WTC11 (cell line): ENCODE results near the gene TNFAIP8L3. TPM values are rescaled to one million over a fixed set of nuclear protein-coding genes. Genes with fewer than 3 reads are reported as not detected.

ENCODE experiments used
- ATAC-seq: fragments of 200-7000 bp; cut with Tn5 transposase; 2 replicates; pipeline ENCODE4 v1.10.0; 2021; ENCODE audit warnings: mild to moderate bottlenecking, moderate library complexity
- CTCF ChIA-PET: fragments of 300-600 bp; sonication (Branson Sonifier 250); formaldehyde crosslinking; loops from one replicate; lab custom pipeline; 2021; ENCODE audit warnings: antibody characterized with exemption; lab: Charles Lee
- POLR2A ChIA-PET: fragments of 350-600 bp; sonication (Branson Sonifier 250); formaldehyde crosslinking; loops from one replicate; lab custom pipeline; 2021; ENCODE audit warnings: antibody characterized with exemption; lab: Charles Lee
- DNase-seq: peaks from one replicate; pipeline ENCODE4 v3.0.0; 2021; ENCODE audit warnings: low spot score
- H3K27ac Mint-ChIP-seq: 2 replicates; pipeline ENCODE4 v1.8.0; 2021; ENCODE audit warnings: mixed read lengths
- H3K27me3 Mint-ChIP-seq: 2 replicates; pipeline ENCODE4 v1.8.0; 2021; ENCODE audit warnings: low read depth, mild to moderate bottlenecking, moderate library complexity, mixed read lengths
- H3K36me3 Mint-ChIP-seq: 2 replicates; pipeline ENCODE4 v1.8.0; 2021; ENCODE audit warnings: mixed read lengths
- H3K4me1 Mint-ChIP-seq: 2 replicates; pipeline ENCODE4 v1.8.0; 2022; ENCODE audit warnings: mixed read lengths
- H3K4me3 Mint-ChIP-seq: 2 replicates; pipeline ENCODE4 v1.8.0; 2021; ENCODE audit warnings: mild to moderate bottlenecking, moderate library complexity, mixed read lengths
- H3K9me3 Mint-ChIP-seq: 2 replicates; pipeline ENCODE4 v1.8.0; 2021; ENCODE audit warnings: mixed read lengths
- AFF4 ChIP-seq: sonication (generic); formaldehyde crosslinking; IDR thresholded peaks from 2 replicates; pipeline ENCODE4 v1.8.1; 2023; ENCODE audit warnings: mild to moderate bottlenecking, missing genetic modification reagents, borderline replicate concordance
- E2F1 ChIP-seq: sonication (generic); formaldehyde crosslinking; IDR thresholded peaks from 2 replicates; pipeline ENCODE4 v1.8.0; 2022; ENCODE audit warnings: mild to moderate bottlenecking, missing genetic modification reagents
- E2F5 ChIP-seq: sonication (generic); formaldehyde crosslinking; IDR thresholded peaks from 2 replicates; pipeline ENCODE4 v1.8.1; 2022; ENCODE audit warnings: mild to moderate bottlenecking, moderate library complexity, missing genetic modification reagents
- ESRRA ChIP-seq: sonication (generic); formaldehyde crosslinking; IDR thresholded peaks from 2 replicates; pipeline ENCODE4 v1.8.1; 2022; ENCODE audit warnings: mild to moderate bottlenecking, missing genetic modification reagents, borderline replicate concordance
- JAZF1 ChIP-seq: fragments of 250-450 bp; sonication (Bioruptor Pico); IDR thresholded peaks from 2 replicates; pipeline ENCODE4 v1.9.0; 2021; ENCODE audit warnings: moderate library complexity, mild to moderate bottlenecking, inconsistent platforms
- MXD4 ChIP-seq: fragments of 250-450 bp; sonication (Bioruptor Pico); IDR thresholded peaks from 2 replicates; pipeline ENCODE4 v1.8.0; 2021; ENCODE audit warnings: mild to moderate bottlenecking, moderate library complexity, borderline replicate concordance
- NR1H2 ChIP-seq: sonication (generic); formaldehyde crosslinking; IDR thresholded peaks from 2 replicates; pipeline ENCODE4 v1.9.0; 2021; ENCODE audit warnings: mild to moderate bottlenecking, moderate library complexity, missing genetic modification reagents
- NR2C2 ChIP-seq: sonication (generic); formaldehyde crosslinking; IDR thresholded peaks from 2 replicates; pipeline ENCODE4 v1.8.0; 2022; ENCODE audit warnings: mild to moderate bottlenecking, missing genetic modification reagents
- RORB ChIP-seq: fragments of 250-450 bp; sonication (Bioruptor Pico); IDR thresholded peaks from 2 replicates; pipeline ENCODE4 v1.9.0; 2021; ENCODE audit warnings: mild to moderate bottlenecking
- SP1 ChIP-seq: sonication (generic); formaldehyde crosslinking; conservative IDR thresholded peaks from 2 replicates; pipeline ENCODE4 v1.8.1; 2022; ENCODE audit warnings: missing genetic modification reagents
- TEAD1 ChIP-seq: sonication (generic); formaldehyde crosslinking; IDR thresholded peaks from 2 replicates; pipeline ENCODE4 v1.8.0; 2022; ENCODE audit warnings: mild to moderate bottlenecking, missing genetic modification reagents
- USF1 ChIP-seq: sonication (generic); formaldehyde crosslinking; IDR thresholded peaks from 2 replicates; pipeline ENCODE4 v1.8.0; 2022; ENCODE audit warnings: mild to moderate bottlenecking, missing genetic modification reagents
- ZBTB21 ChIP-seq: sonication (generic); formaldehyde crosslinking; IDR thresholded peaks from 2 replicates; pipeline ENCODE4 v1.8.1; 2023; ENCODE audit warnings: mild to moderate bottlenecking, missing genetic modification reagents, borderline replicate concordance
- ZNF138 ChIP-seq: sonication (generic); formaldehyde crosslinking; conservative IDR thresholded peaks from 2 replicates; pipeline ENCODE4 v1.8.1; 2022; ENCODE audit warnings: mild to moderate bottlenecking, moderate library complexity, missing genetic modification reagents
- ZSCAN18 ChIP-seq: fragments of 250-450 bp; sonication (Bioruptor Pico); IDR thresholded peaks from 2 replicates; pipeline ENCODE4 v2.1.2; 2022; ENCODE audit warnings: mild to moderate bottlenecking, moderate library complexity
- total RNA-seq: library from RNA; stranded (reverse); gene quantifications from 3 replicates; pipeline ENCODE4 v1.2.3, GENCODE V29; 2021
- TF ChIP-seq, protein P1 (sequence below): fragments of 250-450 bp; sonication (Bioruptor Pico); IDR thresholded peaks from 2 replicates; pipeline ENCODE4 v1.9.0; 2021; ENCODE audit warnings: moderate library complexity, mild to moderate bottlenecking, inconsistent platforms, borderline replicate concordance
- TF ChIP-seq, protein P2 (sequence below): fragments of 200-600 bp; IDR thresholded peaks from 2 replicates; pipeline ENCODE4 v1.8.0; 2022; ENCODE audit warnings: antibody characterized with exemption
- TF ChIP-seq, protein P3 (sequence below): sonication (generic); formaldehyde crosslinking; IDR thresholded peaks from 2 replicates; pipeline ENCODE4 v1.8.1; 2022; ENCODE audit warnings: low read depth, missing genetic modification reagents, borderline replicate concordance
- TF ChIP-seq, protein P4 (sequence below): fragments of 250-450 bp; sonication (Bioruptor Pico); IDR thresholded peaks from 2 replicates; pipeline ENCODE4 v1.9.0; 2021; ENCODE audit warnings: mild to moderate bottlenecking

The TNFAIP8L3 gene
- total RNA-seq, 1 experiment from 2014 or later, result 0.39 TPM

GRCh38 chr15:51132384-51133139 lies 37.9 kb upstream of the TNFAIP8L3 start:
- TF ChIP-seq, protein P1, sequence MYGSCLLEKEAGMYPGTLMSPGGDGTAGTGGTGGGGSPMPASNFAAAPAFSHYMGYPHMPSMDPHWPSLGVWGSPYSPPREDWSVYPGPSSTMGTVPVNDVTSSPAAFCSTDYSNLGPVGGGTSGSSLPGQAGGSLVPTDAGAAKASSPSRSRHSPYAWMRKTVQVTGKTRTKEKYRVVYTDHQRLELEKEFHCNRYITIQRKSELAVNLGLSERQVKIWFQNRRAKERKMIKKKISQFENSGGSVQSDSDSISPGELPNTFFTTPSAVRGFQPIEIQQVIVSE (CRISPR knock-in tag), result no peak
- TF ChIP-seq USF1 (CRISPR knock-in tag) (no peak), ESRRA (CRISPR knock-in tag) (no peak), ZNF138 (CRISPR knock-in tag) (no peak), RORB (CRISPR knock-in tag) (no peak)
- TF ChIP-seq, protein P2, sequence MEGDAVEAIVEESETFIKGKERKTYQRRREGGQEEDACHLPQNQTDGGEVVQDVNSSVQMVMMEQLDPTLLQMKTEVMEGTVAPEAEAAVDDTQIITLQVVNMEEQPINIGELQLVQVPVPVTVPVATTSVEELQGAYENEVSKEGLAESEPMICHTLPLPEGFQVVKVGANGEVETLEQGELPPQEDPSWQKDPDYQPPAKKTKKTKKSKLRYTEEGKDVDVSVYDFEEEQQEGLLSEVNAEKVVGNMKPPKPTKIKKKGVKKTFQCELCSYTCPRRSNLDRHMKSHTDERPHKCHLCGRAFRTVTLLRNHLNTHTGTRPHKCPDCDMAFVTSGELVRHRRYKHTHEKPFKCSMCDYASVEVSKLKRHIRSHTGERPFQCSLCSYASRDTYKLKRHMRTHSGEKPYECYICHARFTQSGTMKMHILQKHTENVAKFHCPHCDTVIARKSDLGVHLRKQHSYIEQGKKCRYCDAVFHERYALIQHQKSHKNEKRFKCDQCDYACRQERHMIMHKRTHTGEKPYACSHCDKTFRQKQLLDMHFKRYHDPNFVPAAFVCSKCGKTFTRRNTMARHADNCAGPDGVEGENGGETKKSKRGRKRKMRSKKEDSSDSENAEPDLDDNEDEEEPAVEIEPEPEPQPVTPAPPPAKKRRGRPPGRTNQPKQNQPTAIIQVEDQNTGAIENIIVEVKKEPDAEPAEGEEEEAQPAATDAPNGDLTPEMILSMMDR, result peak; percentile 89
- TF ChIP-seq, all 79 proteins: peak for 1
- peak overlapping the region; percentile 16; the same call in 1 of the 2 replicates for H3K27ac Mint-ChIP-seq
- ATAC-seq, result peak; percentile 92
- POLR2A ChIA-PET, result no interaction called here
- CTCF ChIA-PET, result interaction anchor here (0.6 to 3.1 kb wide), 55 partner anchors 9 to 1005 kb away, joined by 3 to 40 read pairs (median 4); no protein-coding TSS in a partner anchor
- peak; percentile 56 for DNase-seq
- no peak overlapping the region for H3K4me3 Mint-ChIP-seq
- no peaks in the 10 kb centered on the region for H3K9me3 Mint-ChIP-seq
- peaks cover 9% of the 10 kb centered on the region for H3K4me1 Mint-ChIP-seq
- no peaks in the 10 kb centered on the region for H3K27me3 Mint-ChIP-seq
- H3K36me3 Mint-ChIP-seq, result no peaks in the 10 kb centered on the region

DNA sequence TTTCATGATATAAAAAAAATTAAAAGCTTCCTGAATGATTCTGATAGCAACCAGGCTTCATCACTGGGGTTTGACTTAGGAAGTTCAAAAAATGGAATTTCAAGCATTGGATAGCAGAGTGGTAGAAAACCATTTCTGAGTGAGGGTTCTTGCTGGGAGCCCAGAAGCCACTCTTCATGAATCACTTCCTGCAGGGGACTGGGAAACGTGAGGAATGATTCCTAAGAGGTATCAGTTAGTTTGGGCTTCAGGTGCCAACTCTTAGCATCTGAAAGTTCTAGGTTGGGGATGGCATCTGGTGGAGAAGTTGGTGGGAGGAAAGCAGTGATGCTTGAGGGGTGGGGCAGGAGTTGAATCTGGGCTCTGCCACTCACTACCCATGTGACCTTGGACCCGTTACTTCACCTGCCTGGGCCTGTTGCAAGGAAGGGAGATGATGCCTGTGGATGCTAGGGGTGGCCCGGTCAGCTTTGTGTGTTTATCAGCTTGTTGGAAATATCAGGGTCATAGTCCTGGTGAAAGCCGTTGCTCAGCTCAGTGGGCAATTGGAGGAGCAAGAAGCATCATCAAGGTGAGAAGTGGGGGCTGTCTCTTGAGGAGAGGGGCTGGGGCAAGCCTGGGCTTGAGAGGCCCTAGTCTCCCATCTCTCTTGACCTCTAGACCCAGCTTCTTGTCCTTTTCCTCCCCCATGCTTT lies 37.0 kb upstream of the TNFAIP8L3 start:
- CTCF ChIA-PET, result interaction anchor here (0.8 to 3.1 kb wide), 7 partner anchors 28 to 247 kb away, joined by 4 to 40 read pairs (median 5); no protein-coding TSS in a partner anchor
- Mint-ChIP-seq H3K36me3 (no peaks in the 10 kb centered on the region), H3K4me3 (no peak overlapping the region), H3K27me3 (no peaks in the 10 kb centered on the region), H3K4me1 (peaks cover 9% of the 10 kb centered on the region), H3K9me3 (no peaks in the 10 kb centered on the region), H3K27ac (no peak overlapping the region)
- DNase-seq, result no peak
- no peak for ATAC-seq
- POLR2A ChIA-PET, result no interaction called here
- TF ChIP-seq AFF4 (CRISPR knock-in tag), result no peak
- TF ChIP-seq, protein P3, sequence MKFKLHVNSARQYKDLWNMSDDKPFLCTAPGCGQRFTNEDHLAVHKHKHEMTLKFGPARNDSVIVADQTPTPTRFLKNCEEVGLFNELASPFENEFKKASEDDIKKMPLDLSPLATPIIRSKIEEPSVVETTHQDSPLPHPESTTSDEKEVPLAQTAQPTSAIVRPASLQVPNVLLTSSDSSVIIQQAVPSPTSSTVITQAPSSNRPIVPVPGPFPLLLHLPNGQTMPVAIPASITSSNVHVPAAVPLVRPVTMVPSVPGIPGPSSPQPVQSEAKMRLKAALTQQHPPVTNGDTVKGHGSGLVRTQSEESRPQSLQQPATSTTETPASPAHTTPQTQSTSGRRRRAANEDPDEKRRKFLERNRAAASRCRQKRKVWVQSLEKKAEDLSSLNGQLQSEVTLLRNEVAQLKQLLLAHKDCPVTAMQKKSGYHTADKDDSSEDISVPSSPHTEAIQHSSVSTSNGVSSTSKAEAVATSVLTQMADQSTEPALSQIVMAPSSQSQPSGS (CRISPR knock-in tag), result no peak
- TF ChIP-seq MXD4 (CRISPR knock-in tag), result no peak
- TF ChIP-seq TEAD1, result no peak
- TF ChIP-seq JAZF1 (CRISPR knock-in tag), result no peak
- TF ChIP-seq ZSCAN18 (CRISPR knock-in tag), result no peak
- TF ChIP-seq E2F1 (CRISPR knock-in tag), result no peak
- no peak for TF ChIP-seq NR1H2
- no peak for TF ChIP-seq E2F5
- TF ChIP-seq, protein P4, sequence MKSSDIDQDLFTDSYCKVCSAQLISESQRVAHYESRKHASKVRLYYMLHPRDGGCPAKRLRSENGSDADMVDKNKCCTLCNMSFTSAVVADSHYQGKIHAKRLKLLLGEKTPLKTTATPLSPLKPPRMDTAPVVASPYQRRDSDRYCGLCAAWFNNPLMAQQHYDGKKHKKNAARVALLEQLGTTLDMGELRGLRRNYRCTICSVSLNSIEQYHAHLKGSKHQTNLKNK (CRISPR knock-in tag), result no peak
- TF ChIP-seq NR2C2, result no peak
- no peak for TF ChIP-seq SP1 (CRISPR knock-in tag)
- TF ChIP-seq ZBTB21 (CRISPR knock-in tag), result no peak
